GM18498 (cell line): ENCODE results near the gene FAM83B.
"Not testable (repeated sequence)": the region's sequence is repeated elsewhere in the genome, so short reads cannot be mapped to it uniquely, and the experiment has no call there.

Experiments used
- ATAC-seq: cut with Tn5 transposase; IDR thresholded peaks from one replicate; pipeline ENCODE4 v1.9.1; 2021; ENCODE audit warnings: mild to moderate bottlenecking, moderate library complexity; ENCODE audit not compliant: unreplicated experiment

FAM83B gene

DNA sequence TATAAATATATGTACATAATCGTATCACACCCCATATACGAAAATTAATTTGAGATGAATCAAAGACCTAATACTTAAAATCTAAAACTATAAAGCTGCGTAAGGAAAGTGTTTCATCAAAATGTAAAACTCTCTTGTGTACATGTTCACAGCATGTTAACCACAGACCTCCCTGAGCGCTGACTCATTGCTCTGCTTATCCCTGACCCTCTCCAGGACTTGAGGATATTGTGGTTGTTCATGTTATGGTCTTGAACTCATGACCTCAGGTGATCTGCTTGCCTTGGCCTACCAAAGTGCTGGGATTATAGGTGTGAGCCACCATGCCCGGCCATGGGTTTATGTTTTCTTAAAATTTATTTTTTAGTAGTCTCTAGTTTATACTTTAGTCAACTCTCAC is 14.2 kb downstream of the FAM83B start:
- no peak for ATAC-seq

DNA sequence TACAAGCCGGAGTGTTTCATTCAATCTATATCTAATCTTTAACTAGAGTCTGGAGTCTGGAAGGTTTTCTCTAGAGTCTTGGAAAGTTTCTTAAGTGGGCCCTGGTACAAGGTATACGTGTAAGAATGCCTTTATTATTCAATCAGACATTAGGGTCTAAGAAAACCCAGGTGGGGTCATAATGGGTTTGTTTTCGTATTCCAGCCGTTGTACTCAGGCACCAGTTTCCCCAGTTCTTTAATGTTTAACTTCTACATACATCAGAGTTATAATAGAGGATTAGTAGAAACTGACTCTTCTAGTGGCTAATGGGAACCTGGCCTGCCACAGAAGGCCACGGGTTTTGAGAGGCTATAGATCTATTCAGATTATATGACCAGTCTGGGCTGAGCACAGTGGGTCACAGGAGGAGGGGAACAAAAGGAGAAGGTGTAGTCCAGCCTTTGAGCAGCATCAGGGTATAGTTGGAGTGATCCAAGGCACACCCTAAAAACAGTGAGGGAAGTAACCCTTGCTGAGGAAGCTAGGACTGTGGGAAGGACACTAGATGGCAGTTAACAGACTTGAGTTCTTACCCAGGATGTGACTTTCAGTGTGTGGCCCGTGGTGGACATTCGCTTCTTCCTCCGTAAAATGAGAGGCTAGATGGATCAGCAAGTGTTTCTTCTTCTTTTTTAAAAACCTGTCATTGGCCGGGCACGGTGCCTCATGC is 15.5 kb downstream of the FAM83B start:
- ATAC-seq = no peak

DNA sequence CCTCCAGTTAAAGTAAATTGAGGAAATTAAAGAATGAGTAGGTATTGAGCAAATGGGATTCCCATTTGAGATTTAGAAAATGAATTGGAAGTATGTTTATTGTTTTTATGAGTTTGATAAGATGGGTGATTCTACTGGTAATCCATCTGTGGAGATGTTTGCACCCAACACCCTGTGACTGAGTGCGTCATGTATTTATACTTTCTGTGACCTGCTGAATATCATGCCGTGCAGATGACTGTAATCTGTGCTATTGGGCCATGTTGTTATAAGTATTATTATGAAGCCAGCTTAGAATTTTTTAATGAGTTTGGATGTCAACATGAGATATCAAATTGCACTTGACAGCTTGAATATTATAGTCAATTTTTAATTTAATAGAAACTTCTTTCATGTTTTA is 17.7 kb downstream of the FAM83B start:
- no peak for ATAC-seq

DNA sequence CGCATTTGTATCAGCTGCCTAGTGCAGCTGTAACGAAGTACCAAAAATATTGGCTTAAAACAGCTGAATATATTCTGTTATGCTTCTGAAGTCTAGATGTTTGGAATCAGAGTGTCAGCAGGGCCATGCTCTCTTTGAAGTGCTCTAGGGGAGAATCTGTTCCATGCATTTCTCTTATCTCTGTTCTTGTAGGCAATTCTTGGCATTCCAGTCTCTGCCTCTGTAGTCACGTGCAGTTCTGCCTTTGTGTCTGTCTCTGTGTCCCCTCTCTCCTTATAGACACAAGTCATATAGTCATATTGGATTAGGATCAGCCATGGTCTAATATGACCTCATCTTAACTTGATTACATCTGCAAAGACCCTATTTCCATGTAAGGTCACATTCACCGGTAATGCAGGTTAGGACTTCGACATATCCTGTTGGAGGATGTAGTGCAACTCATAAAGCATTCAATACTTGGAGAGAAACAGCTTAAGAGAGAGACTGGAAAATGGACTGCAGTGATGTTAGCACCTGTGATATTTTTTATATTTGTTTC is 18.6 kb downstream of the FAM83B start:
- ATAC-seq = no peak

DNA sequence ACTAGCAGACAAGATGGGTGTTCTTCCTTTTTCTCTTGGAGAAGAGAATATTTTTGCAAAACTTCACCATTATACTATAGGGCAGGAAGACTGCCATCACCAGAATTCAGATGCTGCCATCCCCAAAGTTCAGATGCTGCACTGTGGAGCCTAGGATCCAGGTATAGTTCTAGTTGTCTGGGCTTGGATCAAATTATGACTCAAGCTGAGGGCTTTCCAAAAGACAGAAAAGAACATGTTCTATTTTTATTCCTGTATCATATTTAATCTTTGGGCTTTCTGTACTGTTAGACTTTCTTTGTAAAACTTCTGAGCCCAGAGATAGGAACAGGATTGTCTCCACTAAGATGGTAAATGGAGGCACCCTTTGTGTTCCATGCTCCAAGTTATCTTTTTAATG is 22.0 kb downstream of the FAM83B start:
- ATAC-seq = no peak

DNA sequence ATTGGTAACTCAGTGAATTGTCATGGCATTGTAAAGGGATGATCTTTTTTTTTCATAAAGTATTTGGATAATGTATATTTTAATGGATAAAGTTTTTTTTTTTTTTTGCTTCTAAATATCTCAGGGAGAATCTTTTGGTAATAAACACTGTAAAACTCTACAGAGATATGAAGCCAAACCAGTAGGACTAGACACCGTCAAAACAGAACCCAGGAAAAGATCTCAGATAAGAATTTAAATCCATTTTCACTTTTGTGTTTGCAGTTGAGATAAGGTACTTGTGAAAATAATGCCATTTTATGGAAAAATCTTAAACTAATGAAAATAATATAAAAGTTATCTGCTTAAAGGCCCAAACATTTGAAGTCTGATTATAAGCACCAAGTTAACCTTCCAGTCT is 27.0 kb downstream of the FAM83B start:
- ATAC-seq = no peak

DNA sequence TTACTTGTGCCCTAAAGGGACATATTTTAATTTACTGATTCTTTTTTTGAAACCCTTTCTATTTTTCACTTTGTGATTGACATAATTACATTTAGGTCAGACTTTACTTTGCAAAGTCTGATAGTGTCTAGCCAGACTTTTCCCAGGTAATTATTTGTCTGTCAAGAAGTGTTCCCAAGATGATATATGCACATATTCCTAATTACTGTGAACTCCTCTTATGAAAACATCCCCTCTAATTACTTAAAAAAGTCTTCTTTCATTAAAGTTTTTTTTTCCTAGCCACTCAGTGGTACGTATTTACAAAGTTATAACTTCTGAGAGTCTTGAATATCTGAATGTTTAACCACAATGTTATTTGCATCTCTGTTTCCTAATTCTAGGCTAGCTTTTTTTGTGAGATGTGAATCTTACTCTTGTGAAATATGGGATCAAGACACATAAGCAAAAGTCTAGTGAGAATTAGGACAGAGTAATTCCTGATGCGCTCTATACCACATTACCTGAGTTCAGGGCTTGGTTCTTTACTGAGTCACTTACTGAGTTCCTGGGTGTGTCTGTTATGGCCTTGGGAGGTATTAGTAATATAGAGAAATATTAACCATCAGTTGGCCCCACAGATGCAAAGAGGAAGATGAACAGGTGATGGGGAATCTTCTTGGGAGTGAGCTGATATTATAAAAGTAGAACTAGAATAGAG is 27.9 kb downstream of the FAM83B start:
- ATAC-seq = no peak

DNA sequence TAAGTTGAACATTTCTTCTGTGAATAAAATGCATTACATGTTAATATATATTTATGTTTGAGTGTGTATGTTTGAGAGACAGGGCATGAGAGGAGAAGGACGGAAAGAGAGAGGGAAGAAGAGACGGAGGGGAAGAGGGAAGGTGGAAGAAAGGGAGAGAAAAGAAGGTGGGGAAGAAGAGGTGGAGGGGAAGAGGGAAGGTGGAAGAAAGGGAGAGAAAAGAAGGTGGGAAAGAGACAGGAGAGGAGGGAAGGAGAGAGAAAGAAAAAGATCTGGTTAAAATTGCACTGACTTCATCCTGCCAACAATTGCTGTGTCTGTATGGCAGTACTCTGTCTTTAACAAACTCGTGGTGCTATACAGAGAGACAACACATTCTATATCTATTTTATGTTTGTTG is 29.0 kb downstream of the FAM83B start:
- ATAC-seq = no peak

DNA sequence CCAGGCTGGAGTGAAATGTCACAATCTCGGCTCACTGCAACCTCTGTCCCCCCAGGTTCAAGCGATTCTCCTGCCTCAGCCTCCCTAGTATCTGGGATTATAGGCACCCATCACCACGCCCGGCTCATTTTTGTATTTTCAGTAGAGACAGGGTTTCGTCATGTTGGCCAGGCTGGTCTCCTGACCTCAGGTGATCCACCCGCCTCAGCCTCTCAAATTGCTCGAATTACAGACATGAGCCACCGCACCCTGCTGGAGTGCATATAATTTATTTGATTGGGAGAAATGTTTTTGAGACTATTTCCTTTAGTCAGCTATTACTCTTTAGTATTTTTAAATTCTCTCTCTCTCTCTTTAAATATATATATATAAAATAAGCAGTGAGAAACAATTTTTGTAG is 29.8 kb downstream of the FAM83B start:
- no peak for ATAC-seq

DNA sequence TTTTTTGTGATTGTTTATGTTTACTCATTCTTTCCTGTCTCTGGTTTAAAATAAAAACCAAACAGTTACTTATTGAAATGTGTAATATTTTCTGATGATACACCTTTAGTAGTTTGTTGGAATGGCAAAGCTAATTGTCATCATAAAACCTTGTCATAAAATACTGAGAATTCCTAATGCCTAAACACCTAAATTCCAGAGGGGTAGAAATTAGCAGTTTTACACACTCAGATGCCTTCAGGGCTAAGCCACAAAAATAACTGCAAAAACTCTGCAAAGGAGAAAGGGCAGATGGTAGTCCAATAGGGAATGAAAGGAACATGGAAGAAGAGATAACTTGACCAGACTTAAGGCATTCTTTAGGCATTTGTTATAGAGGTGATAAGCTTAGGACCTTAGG is 30.3 kb downstream of the FAM83B start:
- no peak for ATAC-seq

DNA sequence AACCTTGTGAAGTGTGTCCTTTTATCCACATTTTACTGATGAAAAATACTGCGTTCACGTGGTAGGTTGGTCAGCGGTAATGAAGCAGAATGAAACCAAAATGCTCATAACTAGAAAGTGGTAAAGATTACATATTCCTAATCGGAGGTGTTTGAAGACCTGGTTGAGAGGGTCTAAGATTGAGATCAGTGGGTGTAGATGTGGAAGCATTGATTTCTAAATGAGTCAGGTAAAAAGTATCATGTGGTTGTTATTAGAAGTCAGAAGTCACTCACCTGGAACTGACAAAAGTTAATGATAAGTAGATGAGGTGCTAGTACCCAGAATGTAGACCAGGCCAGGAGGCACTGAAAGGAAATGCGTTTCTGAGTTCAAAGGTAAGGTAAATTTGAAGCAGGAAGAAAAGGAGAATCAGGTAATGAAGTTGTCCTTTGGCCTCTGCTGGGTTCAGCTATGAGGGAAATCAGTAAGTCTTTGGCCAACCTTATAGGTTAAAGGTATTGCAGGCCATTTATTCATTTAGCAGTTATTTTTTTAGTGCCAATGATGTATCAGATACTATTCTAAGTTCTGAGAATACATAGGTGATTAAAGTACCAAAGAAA is 31.2 kb downstream of the FAM83B start:
- ATAC-seq = no peak

DNA sequence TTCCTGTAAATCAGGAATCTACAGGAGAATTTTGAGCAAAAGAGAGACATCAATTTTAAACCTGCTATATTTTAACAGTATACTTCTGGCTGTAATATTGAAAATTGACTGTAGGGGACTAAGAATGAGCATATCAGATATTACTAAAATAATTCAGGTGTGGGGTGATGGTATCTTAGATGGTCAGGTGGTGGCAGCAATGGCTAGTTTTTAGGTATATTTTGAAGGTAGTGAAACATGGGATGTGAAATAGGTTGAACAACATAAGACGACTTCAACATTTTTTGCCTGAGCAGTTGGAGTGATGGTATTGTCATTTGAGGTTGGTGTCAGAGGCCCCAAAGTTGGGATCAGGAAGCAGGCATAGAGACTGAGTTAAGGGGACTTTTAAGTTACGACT is 32.1 kb downstream of the FAM83B start:
- no peak for ATAC-seq

DNA sequence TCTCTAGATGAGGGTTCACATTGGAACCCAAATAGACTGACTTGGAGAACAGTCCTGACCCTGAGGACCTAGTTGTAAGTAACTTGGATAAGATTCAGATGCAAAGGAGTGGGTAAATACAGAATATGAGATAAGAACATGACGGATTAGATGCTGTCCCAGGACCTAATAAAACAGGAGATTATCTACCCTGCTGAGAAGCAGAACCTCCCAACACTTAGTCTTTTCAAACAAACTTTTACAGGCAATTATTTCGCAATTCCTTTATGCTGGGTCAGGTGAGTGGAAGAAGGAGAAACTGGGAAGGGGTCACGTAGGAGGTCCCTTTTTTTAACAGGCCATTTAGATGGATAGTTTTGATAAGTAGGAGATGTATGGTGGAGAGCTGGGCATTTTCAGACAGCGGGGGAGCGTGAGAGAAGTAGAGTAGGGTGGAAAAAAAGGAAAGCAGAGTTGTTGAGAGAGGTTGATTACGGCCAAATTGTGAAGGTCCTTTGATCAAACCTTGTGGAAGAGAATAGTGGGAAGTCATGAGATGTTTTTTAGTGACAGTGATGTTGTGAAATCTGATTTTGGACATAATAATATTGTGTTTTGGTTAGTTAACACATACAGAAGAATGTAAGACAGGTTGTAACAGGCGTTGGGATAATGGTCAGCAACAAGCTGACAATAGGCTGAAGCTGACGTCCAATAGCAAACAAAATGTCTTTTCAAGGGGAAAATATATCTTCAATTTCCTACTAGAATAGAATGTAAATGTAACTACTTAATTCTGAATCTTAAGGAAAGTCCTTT is 32.8 kb downstream of the FAM83B start:
- ATAC-seq = no peak

DNA sequence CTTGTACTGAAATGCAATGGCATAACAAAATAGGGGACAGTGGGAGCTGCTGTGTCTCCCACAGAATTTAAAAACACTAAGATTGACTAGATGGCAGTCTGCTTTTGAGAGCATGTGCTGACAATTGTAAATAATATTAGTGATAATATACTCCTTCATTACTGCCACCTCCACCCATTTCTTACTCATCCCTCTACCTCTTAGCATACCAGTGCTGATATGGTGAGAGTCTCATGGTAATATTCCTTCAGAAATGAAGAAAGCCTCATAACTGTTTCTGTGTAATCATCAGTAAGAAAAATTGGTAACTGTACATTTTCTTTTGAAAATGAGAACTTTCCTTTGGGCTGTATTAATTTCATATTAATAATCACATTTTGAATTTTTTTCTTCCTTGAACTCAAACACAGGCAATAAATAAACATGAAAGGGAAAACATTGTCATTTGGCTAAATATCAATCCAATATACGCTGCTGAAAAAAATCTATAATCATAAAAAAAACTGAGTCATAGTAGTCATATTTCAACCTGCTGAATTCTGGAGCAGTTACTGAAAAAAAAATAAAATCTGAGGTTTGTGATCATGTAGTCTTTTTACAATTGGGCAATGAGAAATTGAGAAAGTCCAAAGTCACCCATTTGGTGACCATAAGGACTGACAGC is 34.6 kb downstream of the FAM83B start:
- no peak for ATAC-seq

DNA sequence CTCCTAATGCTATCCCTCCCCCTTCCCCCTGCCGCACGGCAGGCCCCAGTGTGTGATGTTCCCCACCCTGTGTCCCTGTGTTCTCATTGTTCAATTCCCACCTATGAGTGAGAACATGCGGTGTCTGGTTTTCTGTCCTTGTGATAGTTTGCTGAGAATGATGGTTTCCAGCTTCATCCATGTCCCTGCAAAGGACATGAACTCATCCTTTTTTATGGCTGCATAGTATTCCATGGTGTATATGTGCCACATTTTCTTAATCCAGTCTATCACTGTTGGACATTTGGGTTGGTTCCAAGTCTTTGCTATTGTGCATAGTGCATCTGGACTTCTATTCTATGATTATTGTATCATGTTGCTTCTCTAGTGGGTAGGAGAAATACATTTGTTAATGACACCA is 35.3 kb downstream of the FAM83B start:
- not testable (repeated sequence) for ATAC-seq

DNA sequence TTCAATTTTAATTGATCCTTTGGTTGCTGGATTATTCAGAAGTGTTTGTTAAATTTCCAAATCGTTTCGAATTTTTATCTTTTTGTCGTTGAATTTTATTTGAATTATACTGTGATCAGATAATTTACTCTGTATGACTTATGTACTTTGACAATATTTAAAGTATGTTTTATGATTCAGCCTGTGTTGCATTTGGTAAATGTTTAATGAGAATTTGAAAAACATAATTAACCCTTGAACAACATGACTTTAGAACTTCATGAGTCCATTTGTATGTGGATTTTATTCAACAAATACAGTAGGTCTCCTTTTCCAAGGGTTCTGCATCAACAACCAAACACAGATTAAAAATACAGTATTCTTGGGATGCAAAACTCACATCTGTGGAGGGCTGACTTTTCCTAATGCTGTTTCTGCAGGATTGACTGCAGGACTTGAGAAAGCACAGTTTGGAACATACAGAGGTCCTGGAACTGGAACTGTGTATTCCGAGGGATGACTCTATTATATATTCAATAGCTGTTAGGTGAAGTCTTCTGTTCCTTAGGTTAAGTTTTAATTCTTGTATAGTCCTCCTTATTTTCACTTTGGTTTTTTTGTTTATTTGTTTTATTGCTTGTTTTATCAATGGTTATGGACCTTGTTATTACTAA is 40.5 kb downstream of the FAM83B start:
- no peak for ATAC-seq

DNA sequence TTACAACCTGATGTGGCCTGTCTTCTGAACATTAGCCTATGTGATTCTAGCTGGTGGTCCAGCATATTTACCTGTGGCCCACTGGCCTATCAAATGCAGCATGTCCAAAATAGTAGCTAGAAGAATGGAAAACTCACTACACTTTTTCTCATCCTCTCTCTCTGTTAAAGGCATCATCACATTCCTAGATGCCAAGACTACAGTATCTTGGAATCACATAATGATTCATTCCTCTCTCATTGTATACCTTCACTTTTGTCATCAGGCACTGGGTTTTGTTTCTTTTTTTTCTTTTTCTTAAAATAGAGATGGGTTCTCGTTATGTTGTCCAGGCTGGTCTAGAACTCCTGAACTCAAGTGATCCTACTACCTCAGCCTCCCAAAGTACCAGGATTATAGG is 45.0 kb downstream of the FAM83B start:
- no peak for ATAC-seq

DNA sequence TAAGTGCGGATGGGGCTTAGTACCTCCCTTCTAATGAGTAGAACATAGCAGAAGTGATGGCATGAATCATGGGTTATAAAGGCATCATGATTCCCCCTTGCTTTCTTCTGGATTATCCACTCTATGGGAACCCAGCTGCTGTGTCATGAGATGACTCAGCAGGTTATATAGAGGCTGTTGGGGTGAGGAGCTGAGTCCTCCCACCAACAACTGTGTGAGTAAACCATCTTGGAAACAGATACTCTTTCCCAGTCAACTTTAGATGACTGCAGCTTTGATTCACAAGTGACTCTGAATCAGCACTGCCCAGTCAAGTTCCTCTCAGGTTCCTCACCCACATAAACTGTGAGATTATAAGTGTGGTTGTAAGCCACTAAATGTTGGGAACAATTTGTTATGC is 46.3 kb downstream of the FAM83B start:
- ATAC-seq = no peak

DNA sequence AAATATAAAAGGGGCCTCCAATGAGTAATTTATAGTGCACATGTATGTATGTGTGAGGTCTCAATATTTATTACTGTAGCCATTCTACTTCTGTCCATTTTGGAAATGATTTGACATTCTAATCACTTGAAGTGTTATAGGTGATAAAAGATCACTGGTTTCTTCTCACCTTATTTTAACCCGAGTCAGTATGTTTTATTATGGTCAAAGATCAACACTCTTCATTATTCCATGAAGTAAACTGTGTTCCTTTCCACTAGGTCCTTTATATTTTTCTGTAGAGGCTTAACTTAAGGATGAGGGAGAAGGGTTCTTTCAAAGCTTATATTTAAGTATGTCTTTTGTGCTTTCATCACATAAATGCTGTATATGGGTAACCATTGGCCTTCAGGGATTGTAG is 47.2 kb downstream of the FAM83B start:
- ATAC-seq = no peak

DNA sequence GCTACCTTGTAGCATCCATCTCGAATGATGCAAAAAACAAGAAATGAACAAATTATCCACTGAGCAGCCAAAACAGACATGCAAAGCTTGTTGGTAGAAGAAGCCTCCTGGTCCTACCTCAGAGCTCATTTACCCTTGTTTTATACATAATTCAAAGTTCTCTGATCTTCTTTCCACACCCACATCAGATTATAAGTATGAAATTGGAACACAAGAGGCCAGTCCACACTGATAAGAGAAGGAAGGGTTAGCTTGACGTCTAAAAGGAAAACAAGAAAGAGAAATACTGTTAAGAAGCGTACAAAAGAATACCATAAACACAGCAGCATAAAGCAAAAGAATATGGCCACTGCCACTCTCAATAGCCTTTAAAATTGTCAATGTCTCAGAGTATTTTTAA is 49.7 kb downstream of the FAM83B start:
- no peak for ATAC-seq
